Fibroblast of villous mesenchyme (primary cell): ENCODE results near the gene SLC30A5. TPM values are rescaled to one million over a fixed set of nuclear protein-coding genes. Genes with fewer than 3 reads are reported as not detected.
A peak's percentile ranks its signal among the peaks of the same experiment; 100 is the strongest.
"Not testable (repeated sequence)": the region's sequence is repeated elsewhere in the genome, so short reads cannot be mapped to it uniquely, and the experiment has no call there.

ENCODE experiments used
- DNase-seq: peaks from one replicate; pipeline ENCODE4 v3.0.0-alpha.2; 2010; ENCODE audit warnings: low read depth
- H3K4me3 ChIP-seq: 2 replicates; pipeline ENCODE4 v1.5.1; 2011; ENCODE audit warnings: low read depth, mild to moderate bottlenecking, low read length
- total RNA-seq: library from RNA; depleted of rRNA; stranded (reverse); fragments of >200 nt; gene quantifications from 2 replicates; pipeline ENCODE4 v1.2.3, GENCODE V29; 2012
- TF ChIP-seq, protein P1 (sequence below): IDR thresholded peaks from 2 replicates; pipeline ENCODE4 v1.5.1; 2012; ENCODE audit warnings: low read depth, mild to moderate bottlenecking, low read length; ENCODE audit not compliant: insufficient read depth

SLC30A5 gene
- total RNA-seq, 1 donor, result 85.9 TPM

DNA sequence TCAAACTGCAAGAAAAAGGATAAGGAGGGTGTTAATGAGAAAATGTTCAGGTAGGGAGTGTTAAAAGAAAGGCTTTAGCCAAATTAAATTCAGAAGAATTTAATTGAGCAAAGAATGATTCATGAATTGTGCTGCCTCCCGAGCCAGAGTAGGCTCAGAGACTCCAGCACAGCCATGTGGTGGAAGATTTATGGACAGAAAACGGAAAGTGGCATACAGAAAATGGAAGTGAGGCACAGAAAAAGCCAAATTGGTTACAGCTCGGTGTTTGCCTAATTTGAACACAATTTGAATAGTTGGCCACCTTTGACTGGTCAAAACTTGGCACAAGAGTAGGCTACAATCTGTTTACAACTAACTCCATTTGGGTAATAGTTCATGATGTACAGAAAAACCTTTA, 9.6 kb upstream of the SLC30A5 start:
- DNase-seq, result no peak
- no peak overlapping the region for H3K4me3 ChIP-seq
- TF ChIP-seq, protein P1, sequence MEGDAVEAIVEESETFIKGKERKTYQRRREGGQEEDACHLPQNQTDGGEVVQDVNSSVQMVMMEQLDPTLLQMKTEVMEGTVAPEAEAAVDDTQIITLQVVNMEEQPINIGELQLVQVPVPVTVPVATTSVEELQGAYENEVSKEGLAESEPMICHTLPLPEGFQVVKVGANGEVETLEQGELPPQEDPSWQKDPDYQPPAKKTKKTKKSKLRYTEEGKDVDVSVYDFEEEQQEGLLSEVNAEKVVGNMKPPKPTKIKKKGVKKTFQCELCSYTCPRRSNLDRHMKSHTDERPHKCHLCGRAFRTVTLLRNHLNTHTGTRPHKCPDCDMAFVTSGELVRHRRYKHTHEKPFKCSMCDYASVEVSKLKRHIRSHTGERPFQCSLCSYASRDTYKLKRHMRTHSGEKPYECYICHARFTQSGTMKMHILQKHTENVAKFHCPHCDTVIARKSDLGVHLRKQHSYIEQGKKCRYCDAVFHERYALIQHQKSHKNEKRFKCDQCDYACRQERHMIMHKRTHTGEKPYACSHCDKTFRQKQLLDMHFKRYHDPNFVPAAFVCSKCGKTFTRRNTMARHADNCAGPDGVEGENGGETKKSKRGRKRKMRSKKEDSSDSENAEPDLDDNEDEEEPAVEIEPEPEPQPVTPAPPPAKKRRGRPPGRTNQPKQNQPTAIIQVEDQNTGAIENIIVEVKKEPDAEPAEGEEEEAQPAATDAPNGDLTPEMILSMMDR, result no peak

DNA sequence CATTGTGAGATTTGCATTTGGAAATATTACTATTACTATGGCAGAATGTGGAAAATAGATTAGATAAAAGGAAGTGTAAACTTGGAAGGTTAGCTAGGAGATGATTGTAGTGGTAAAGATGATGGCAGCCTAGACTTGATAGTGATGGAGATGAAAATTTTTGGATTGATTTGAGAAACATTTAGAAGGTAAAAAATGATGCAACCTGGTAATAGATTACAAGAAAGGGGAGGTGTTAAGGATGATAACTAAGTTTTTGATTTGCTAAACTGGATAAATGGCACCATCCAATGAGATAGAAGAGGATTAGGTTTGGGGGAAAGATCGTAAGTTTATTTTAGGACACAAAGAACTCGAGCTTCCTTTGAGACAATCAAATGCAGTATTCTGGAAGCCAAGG, 8.9 kb upstream of the SLC30A5 start:
- H3K4me3 ChIP-seq, result no peak overlapping the region
- TF ChIP-seq, protein P1, result no peak
- no peak for DNase-seq

- TF ChIP-seq, protein P1, result no peak
- no peak for DNase-seq
- H3K4me3 ChIP-seq, result no peak overlapping the region
Observed at GRCh38 chr5:69086206-69086605, 7.6 kb upstream of the SLC30A5 start.

DNA sequence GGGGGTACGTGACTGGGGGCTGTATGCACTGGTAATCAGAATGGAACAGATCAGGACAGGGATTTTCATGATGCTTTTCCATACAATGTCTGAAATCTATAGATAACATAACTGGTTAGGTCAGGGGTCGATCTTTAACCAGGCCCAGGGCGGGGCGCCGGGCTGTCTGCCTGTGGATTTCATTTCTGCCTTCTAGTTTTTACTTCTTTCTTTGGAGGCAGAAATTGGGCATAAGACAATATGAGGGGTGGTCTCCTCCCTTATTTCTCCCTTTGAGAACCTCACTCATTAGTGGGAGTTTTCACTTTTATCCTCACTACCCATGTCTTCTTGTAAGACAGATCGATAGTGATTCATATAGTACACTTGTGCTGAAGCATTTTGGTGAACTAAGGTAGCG, 5.8 kb upstream of the SLC30A5 start:
- DNase-seq, result not testable (repeated sequence)

DNA sequence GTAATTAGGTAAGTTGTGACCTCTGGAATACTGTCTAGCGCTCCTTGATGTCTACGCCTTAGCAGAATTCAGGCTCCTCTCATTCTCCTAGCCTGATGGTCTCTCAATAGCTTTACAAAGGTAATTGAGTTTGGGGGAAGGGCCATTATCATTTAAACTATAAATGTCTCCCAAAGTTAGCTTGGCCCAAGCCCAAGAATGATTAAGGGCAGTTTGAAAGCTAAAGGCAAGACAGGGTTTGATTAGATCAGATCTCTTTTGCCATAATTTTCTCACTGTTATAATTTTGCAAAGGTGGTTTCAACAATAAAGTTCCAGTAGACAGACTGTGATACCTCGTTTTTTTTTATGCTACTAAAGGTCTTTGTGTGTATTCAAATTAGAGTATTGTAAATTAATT, 3.7 kb upstream of the SLC30A5 start:
- no peak overlapping the region for H3K4me3 ChIP-seq
- DNase-seq, result no peak

More for the DNA sequence above, 5.8 kb upstream of the SLC30A5 start:
- not testable (repeated sequence) for H3K4me3 ChIP-seq

GRCh38 chr5:69091771-69092170, 2.0 kb upstream of the SLC30A5 start:
- TF ChIP-seq, protein P1, result no peak

More for the DNA sequence above, 3.7 kb upstream of the SLC30A5 start:
- TF ChIP-seq, protein P1, result no peak

DNA sequence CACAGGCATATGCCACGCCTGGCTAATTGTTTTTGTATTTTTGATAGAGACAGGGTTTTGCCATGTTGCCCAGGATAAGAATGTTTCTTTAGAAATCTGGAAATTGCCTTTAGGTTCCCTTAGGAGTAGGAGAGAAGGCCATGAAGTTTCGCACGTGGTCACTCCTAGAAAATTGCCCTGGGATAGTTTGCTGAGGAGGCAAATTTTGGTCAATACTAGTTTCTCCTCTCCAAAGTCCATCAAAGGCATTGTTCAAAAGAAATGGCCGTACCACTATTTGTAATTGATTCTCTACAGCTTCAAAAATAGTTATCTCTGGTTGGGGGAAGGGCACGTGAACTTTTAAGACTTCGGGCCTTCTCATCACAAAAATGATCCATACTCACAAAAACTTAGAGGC, 845 bp upstream of the SLC30A5 start:
- TF ChIP-seq, protein P1, result no peak
- no peak overlapping the region for H3K4me3 ChIP-seq
- no peak for DNase-seq

More at GRCh38 chr5:69091771-69092170, 2.0 kb upstream of the SLC30A5 start:
- H3K4me3 ChIP-seq, result no peak overlapping the region
- DNase-seq, result no peak

DNA sequence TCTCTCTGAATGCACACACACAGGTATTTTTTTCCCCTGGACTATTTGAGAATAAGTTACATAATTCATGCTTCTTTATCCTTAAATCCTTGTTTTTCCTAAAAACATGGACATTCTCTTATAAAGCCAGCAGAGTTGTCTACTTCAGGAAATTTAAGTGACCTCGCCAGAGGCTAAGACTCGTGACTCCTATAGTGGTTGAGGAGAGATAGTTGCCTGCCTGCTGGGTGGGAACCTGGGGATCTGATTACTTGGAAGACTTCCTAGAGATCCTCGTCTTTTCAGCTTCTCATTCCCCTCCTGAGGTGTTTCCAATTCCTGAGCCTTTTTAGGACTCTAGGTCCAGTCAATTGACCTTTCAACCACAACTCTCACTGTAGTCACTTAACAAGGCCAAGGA, 5.5 kb downstream of the SLC30A5 start:
- no peak overlapping the region for H3K4me3 ChIP-seq
- DNase-seq, result peak; percentile 17
- TF ChIP-seq, protein P1, result no peak
